ENCODE measurements around the gene ACAT1.

Gene ACAT1

GRCh38 chr11:108097179-108097578 is 24.2 kb upstream of the ACAT1 start (continued):
- TF ChIP-seq ZSCAN4 (tag by site-specific recombination; IDR thresholded peaks at IDR 0.05) (no peak), ZNF76 (tag by site-specific recombination; IDR thresholded peaks at IDR 0.05; ENCODE audit: borderline replicate concordance, low read depth) (no peak), ZBTB17 (tag by site-specific recombination; IDR thresholded peaks at IDR 0.05) (no peak), ZNF112 (tag by site-specific recombination; IDR thresholded peaks at IDR 0.05) (no peak), ZNF792 (tag by site-specific recombination; IDR thresholded peaks at IDR 0.05) (no peak), YY1 (tag by site-specific recombination; IDR thresholded peaks at IDR 0.05) (no peak), ZNF133 (tag by site-specific recombination; IDR thresholded peaks at IDR 0.05) (no peak), ZNF175 (tag by site-specific recombination; IDR thresholded peaks at IDR 0.05) (no peak), ZNF324 (tag by site-specific recombination; IDR thresholded peaks at IDR 0.05) (no peak), ZNF529 (tag by site-specific recombination; IDR thresholded peaks at IDR 0.05; ENCODE audit: insufficient replicate concordance) (no peak), OSR2 (tag by site-specific recombination; IDR thresholded peaks at IDR 0.05) (no peak), ZNF221 (tag by site-specific recombination; IDR thresholded peaks at IDR 0.05; ENCODE audit: borderline replicate concordance) (no peak), ZNF362 (tag by site-specific recombination; IDR thresholded peaks at IDR 0.05) (no peak), PRDM1 (tag by site-specific recombination; IDR thresholded peaks at IDR 0.05) (no peak), ZSCAN5A (tag by site-specific recombination; IDR thresholded peaks at IDR 0.05) (no peak), ZFP3 (tag by site-specific recombination; IDR thresholded peaks at IDR 0.05; ENCODE audit: low read depth) (no peak)

GRCh38 chr11:108101090-108101775 is 20.1 kb upstream of the ACAT1 start:
- H3K27ac ChIP-seq (ENCODE audit: extremely low read depth, low read depth, low read length) = no peak overlapping the region
- TF ChIP-seq PRDM1 (tag by site-specific recombination; IDR thresholded peaks at IDR 0.05) (no peak), ZNF132 (tag by site-specific recombination; IDR thresholded peaks at IDR 0.05; ENCODE audit: borderline replicate concordance) (no peak), ZNF223 (tag by site-specific recombination; IDR thresholded peaks at IDR 0.05) (no peak), ZNF830 (tag by site-specific recombination; IDR thresholded peaks at IDR 0.05; ENCODE audit: low read depth) (no peak), ZNF449 (tag by site-specific recombination; IDR thresholded peaks at IDR 0.05) (no peak)
- H3K4me3 ChIP-seq (ENCODE audit: low read depth, low read length) = no peak overlapping the region
- ChIA-PET POLR2A (interaction anchor here (0.6 kb wide), 1 partner anchor 541 kb away, joined by 4 read pairs; no protein-coding TSS in a partner anchor), CTCF (interaction anchor here (0.5 to 0.7 kb wide), 2 partner anchors 8 to 548 kb away, joined by 3 read pairs; no protein-coding TSS in a partner anchor)
- peaks cover 10 to 74% of the 10 kb centered on the region in 2 experiments for H3K36me3 ChIP-seq (ENCODE audit: control insufficient read depth in 2 of 2, insufficient read depth in 1 of 2, low read length in 2 of 2)
- no peaks in the 10 kb centered on the region for H3K9me3 ChIP-seq (ENCODE audit: control insufficient read depth, insufficient read depth, low read depth, low read length)
- no peaks in the 10 kb centered on the region for H3K4me1 ChIP-seq (ENCODE audit: control insufficient read depth, insufficient read depth, low read length)

Data from HEK293 (cell line).